Activated naive CD4-positive, alpha-beta T cell treated with anti-CD3 and anti-CD28 coated beads, Interleukin-2, amount 50 U/mL, for 24 hours (primary cell): ENCODE measurements around the gene NCKIPSD.
A peak's percentile ranks its signal among the peaks of the same experiment; 100 is the strongest.

ENCODE experiments used
- H3K27ac Mint-ChIP-seq: one replicate; pipeline ENCODE4 v1.8.0; 2021; ENCODE audit warnings: mild to moderate bottlenecking, mixed read lengths
- H3K27me3 Mint-ChIP-seq: one replicate; pipeline ENCODE4 v1.8.0; 2021; ENCODE audit warnings: mixed read lengths
- H3K36me3 Mint-ChIP-seq: one replicate; pipeline ENCODE4 v1.8.0; 2021; ENCODE audit warnings: mixed read lengths
- H3K4me1 Mint-ChIP-seq: one replicate; pipeline ENCODE4 v1.8.0; 2021; ENCODE audit warnings: mixed read lengths
- H3K4me3 Mint-ChIP-seq: one replicate; pipeline ENCODE4 v1.8.0; 2021; ENCODE audit warnings: mild to moderate bottlenecking, mixed read lengths
- H3K9me3 Mint-ChIP-seq: one replicate; pipeline ENCODE4 v1.8.0; 2021; ENCODE audit warnings: mixed read lengths

The NCKIPSD gene

DNA sequence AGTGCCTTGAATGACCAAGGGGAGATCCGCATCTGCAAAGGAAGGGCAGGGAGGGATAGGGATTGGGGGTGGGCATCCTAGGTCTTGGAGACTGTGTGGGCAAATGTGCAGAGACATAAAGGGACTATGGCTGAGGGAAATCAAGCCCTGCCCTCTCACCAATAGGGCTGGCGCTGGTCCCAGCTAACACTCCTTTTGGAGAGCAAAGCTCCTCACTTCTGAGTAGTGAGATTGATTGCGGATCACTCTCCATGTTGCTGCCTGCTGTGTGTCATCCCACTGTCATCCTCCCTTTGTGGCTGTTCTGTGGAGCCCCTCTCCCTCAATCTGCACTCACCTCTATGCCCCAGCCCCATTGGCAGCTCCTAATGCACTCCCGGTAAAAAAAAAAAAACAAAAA lies 20.8 kb downstream of the NCKIPSD start:
- H3K27me3 Mint-ChIP-seq, result peaks cover 9% of the 10 kb centered on the region
- peaks cover 9% of the 10 kb centered on the region for H3K4me1 Mint-ChIP-seq
- no peaks in the 10 kb centered on the region for H3K9me3 Mint-ChIP-seq
- no peak overlapping the region for H3K27ac Mint-ChIP-seq
- H3K36me3 Mint-ChIP-seq, result no peaks in the 10 kb centered on the region
- H3K4me3 Mint-ChIP-seq, result peak overlapping the region; percentile 33

DNA sequence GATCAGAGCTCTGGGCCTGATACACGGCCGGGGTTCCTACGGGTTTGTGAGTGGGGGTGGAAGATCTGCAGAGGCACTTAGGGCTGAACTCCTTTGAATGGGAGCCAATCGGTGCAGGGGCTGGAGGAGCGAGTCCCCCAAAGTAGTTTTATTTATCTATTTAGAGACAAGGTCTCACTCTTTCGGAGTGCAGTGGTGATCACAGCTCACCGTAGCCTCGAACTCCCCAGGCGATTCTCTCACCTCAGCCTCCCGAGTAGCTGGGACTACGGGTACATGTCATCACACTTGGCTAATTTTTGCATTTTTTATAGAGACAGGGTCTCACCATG lies 21.4 kb downstream of the NCKIPSD start:
- H3K27ac Mint-ChIP-seq, result no peak overlapping the region
- H3K27me3 Mint-ChIP-seq, result peaks cover 10% of the 10 kb centered on the region
- peak overlapping the region; percentile 63 for H3K4me3 Mint-ChIP-seq

DNA sequence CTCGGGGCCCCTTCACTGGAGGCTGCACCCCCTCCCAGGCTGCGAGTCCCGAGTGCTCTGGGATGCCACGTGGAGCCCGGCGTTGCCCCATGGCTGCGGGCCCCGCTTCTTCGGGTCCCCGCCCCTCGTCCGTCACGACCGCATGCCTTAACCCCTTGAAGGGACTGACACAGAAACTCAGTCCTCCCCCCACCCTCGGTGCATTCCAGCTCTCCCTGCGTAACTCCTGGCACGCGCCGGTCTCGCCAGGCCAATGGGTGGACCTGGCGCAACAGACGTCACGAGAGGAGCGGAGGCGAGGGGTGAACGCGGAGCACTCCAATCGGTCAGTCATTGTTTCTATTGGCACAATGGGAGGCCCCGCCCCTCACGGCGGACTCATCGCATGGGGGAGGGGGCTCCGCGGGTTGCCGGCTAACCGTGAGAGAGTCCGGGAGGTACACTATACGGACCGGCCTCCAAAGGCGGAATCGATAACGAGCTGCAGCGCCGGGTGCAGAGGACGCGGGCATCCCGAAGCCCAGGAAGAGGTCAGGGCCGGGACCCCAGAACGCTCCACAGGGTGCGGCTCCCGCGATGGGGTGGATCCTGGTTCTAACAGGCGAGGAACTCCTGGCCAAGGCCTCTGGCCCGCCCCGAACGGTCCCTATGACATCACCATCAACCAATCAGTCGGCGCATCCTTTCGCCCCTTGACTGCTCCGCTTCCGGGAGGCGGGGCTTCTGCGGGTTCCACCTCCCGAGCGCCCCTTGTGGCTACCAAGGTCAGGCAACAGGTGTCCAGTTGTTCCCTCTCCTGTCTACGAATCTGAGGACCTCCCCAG lies 22.0 kb downstream of the NCKIPSD start:
- peaks cover 10% of the 10 kb centered on the region for H3K27me3 Mint-ChIP-seq
- peak overlapping the region; percentile 63 for H3K4me3 Mint-ChIP-seq
- H3K9me3 Mint-ChIP-seq, result no peaks in the 10 kb centered on the region
- no peak overlapping the region for H3K27ac Mint-ChIP-seq
- peaks cover 9% of the 10 kb centered on the region for H3K4me1 Mint-ChIP-seq
- H3K36me3 Mint-ChIP-seq, result no peaks in the 10 kb centered on the region

More for the DNA sequence above, 21.4 kb downstream of the NCKIPSD start:
- peaks cover 9% of the 10 kb centered on the region for H3K4me1 Mint-ChIP-seq
- H3K36me3 Mint-ChIP-seq, result no peaks in the 10 kb centered on the region
- H3K9me3 Mint-ChIP-seq, result no peaks in the 10 kb centered on the region

DNA sequence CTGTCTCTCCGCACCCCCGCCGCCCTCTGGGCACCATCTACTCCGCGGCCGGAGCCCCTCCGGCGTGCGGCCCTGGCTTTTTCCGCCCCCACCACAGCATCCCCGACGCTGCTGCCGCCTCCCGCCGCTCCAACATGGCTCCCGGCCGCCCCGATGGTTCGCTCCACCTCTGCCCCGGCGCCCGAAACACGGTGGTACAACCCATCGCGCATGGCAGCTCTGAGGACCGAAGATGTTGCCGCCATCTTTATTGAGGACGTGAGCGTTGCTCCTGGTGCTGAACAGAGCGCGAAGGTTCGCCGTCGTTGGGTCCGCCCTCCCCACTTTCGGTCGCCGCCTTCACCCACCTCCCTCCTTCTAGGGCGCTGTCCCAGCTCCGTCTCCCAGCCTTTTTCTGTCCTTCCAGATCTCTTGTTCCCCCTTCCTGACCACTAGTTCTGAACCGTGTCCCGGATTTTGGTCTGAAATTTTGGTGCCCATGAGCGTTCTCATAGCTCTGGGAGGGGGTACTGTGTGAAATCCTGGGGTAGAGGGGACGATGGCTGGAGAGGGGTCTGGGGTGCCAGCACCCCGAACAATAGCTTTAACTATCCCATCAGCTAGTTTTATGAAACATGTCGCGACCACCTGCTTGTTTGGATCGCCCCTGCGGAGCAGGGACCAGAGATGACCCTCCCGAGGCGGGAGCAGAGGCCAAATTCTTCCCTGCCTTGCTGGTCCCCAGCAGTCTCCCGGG lies 22.8 kb downstream of the NCKIPSD start, which contains the start of gene CELSR3:
Gene CELSR3 (minus strand): TSS at position 134 of the 736 bp plus-strand sequence. CDS start 252 bp downstream, outside the sequence.
- Mint-ChIP-seq H3K36me3 (no peaks in the 10 kb centered on the region), H3K27me3 (peaks cover 10% of the 10 kb centered on the region), H3K4me3 (peak within 1 kb of the TSS; percentile 63), H3K9me3 (no peaks in the 10 kb centered on the region), H3K4me1 (peaks cover 9% of the 10 kb centered on the region), H3K27ac (no peak within 1 kb of the TSS)

DNA sequence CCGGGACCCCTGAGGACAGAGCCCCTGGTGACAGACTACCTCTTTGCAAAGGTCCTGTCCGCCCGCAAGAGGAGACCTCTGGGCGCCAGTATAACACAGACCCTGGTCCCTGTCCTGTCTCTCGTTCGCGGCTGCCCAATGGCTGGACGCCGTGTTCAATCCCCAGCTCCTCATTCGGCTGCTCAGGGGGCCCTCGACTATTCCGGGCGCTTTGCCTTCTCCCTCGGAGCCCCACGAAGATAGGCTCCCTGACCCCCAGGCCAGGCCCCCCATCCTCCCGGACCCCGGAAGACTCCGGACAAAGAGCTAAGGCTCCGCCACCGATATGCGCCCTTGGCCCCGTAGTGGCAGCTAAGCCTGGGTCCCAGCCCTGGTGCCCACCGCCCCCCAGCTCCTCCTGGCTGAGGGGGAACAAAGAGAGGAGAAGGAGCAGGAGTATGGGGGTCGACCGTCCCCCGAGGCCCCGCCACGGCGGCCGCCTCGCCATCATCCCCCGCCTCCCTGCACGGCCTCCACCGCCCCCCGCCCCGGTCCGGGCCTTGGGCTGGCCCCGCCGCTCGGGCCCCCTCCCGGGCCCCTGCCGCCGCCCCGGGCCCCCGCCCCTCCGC lies 23.5 kb downstream of the NCKIPSD start:
- H3K4me1 Mint-ChIP-seq, result peaks cover 9% of the 10 kb centered on the region
- H3K4me3 Mint-ChIP-seq, result no peak overlapping the region
- H3K27me3 Mint-ChIP-seq, result peaks cover 10% of the 10 kb centered on the region
- H3K9me3 Mint-ChIP-seq, result no peaks in the 10 kb centered on the region
- H3K36me3 Mint-ChIP-seq, result no peaks in the 10 kb centered on the region
- no peak overlapping the region for H3K27ac Mint-ChIP-seq

DNA sequence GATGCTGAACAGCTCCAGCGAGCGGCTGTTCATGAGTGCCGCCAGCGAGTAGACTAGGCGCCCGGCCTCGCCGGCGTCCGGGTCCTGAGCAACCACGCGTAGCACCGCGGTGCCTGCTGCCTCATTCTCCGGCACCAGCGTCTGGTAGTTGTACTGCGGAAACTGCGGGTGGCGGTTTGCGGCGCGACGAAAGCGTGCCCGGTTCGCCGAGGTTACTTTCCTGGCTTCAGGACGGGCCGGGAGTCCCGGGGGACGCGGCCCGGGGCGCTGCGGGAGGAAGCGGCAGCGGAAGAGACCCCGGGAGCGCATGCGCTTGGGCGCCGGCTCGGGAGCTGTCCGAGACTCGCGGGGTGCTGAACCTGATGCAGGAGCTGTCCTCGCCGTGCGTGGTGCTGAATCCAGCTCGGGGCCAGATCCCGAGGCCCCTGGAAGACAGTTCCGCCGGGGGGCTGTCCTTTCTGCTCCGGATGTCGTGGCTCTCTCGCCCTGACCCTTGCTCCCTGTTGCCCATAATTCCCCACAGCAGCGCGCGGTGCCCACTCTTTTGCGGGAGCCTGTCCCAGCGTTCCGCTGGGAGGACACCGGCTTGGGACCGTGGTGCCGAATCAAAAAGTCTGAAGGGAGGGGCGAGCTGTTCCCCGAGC lies 24.1 kb downstream of the NCKIPSD start:
- H3K4me3 Mint-ChIP-seq, result peak overlapping the region; percentile 19
- H3K4me1 Mint-ChIP-seq, result peaks cover 9% of the 10 kb centered on the region
- no peak overlapping the region for H3K27ac Mint-ChIP-seq
- H3K27me3 Mint-ChIP-seq, result peaks cover 10% of the 10 kb centered on the region
- H3K36me3 Mint-ChIP-seq, result no peaks in the 10 kb centered on the region
- H3K9me3 Mint-ChIP-seq, result no peaks in the 10 kb centered on the region

DNA sequence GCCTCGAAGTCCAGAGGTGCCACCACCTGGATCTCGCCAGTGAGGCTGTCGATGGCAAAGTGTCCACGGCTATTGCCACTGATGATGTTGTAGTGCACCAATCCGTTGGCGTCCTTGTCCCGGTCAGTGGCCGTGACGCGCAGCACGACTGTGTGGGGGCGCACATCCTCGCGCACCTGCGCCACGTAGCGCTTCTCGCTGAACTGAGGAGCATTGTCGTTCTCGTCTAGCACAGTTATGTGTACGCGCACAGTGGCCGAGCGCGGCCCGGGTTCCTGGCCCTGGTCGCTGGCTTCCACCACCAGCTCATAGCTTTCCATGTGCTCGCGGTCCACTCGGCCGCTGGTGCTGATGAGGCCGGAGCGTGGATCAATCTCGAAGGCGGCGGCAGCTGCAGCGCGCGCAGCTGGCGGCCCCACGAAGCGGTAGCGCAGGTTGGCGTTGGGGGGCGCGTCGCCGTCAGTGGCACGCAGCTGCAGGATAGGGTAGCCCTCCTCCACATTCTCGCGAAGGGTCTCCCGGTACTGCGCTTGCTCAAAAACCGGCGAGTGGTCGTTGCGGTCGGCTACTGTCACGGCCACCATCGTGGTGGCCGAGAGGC lies 24.8 kb downstream of the NCKIPSD start:
- no peak overlapping the region for H3K27ac Mint-ChIP-seq
- H3K4me1 Mint-ChIP-seq, result peaks cover 9% of the 10 kb centered on the region
- no peaks in the 10 kb centered on the region for H3K9me3 Mint-ChIP-seq
- peaks cover 10% of the 10 kb centered on the region for H3K27me3 Mint-ChIP-seq
- H3K4me3 Mint-ChIP-seq, result no peak overlapping the region
- no peaks in the 10 kb centered on the region for H3K36me3 Mint-ChIP-seq

DNA sequence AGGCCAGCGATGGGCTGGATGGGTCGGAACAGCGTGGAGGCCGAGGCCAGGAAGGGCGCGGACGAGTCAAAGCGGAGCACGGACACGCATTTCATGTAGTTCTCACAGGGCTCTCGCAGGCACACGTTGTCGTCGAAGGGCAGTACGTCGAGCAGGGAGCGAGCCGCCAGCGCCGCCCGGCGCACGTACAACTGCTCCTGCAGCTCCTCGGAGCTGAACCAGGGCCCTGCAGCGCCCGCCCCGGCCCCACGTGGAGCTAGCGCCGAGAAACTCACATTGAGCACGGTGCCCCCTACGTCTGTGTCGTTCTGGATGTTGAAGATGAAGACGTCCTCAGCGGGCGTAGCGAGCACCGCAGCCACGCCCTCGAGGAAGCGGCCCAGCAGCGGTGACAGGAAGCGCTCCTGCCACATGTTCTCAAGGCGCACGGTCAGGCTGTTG lies 28.9 kb downstream of the NCKIPSD start:
- no peaks in the 10 kb centered on the region for H3K9me3 Mint-ChIP-seq
- peaks cover 6% of the 10 kb centered on the region for H3K4me1 Mint-ChIP-seq
- no peaks in the 10 kb centered on the region for H3K36me3 Mint-ChIP-seq
- peak overlapping the region; percentile 78 for H3K4me3 Mint-ChIP-seq
- H3K27ac Mint-ChIP-seq, result peak overlapping the region; percentile 77
- peaks cover 3% of the 10 kb centered on the region for H3K27me3 Mint-ChIP-seq

DNA sequence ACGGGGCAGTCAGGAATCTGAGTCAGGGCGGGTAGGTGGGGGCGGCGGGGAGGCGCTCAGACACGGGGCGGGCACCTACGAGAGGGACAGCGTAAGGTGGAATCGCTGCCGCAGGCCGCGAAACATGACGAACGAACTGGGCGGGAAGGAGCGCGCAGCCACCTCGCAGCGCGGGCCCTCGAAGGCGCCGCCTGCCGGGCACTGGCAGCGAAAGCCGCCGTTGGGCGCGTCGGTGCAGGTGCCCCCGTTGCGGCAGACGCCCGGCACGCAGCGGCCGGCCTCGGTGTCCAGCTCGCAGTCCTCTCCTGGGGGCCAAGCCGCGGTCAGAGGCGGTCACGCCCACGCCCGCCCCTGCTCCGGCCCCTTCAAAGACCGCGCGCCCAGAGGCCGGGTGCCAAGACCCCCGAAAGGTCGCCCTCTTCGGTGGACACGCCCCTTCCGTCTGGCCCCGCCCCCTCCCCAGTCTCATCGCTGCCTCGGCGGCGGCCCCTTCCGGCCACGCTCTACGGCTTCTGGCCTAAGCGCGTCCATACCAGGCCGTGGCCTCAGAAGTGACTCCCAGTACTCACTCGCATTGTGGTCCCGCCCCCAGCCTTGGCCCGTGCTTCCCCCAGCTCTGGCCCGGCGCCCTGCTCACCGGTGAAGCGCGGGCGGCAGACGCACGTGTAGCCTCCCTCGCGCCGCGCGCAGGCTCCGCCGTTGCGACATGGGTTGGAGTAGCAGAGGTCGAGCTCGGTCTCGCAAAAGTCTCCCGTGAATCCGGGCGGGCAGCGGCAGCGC lies 29.5 kb downstream of the NCKIPSD start:
- H3K4me3 Mint-ChIP-seq, result peak overlapping the region; percentile 78
- H3K9me3 Mint-ChIP-seq, result no peaks in the 10 kb centered on the region
- peaks cover 3% of the 10 kb centered on the region for H3K27me3 Mint-ChIP-seq
- H3K27ac Mint-ChIP-seq, result peak overlapping the region; percentile 77
- no peaks in the 10 kb centered on the region for H3K36me3 Mint-ChIP-seq
- H3K4me1 Mint-ChIP-seq, result peaks cover 6% of the 10 kb centered on the region

DNA sequence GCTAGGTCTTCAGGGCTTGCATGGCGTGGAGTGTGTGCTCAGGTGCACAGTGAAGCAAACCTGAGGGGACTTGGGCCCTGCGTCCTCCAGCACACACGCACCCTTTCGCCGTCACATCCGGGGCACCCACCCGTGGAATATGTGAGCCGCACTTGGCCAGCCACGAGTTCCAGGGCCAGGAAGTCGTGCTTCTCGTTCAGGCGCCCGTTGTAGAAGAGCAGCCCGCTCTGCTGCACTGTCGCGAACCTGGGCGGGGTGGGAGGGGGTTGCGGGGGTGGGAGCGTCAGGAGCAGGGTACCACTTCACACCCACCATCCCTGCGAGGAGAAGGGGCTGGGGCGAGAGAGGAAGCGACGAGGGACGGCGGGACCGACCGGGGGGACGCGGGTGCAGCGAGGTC lies 30.1 kb downstream of the NCKIPSD start:
- Mint-ChIP-seq H3K27me3 (peaks cover 3% of the 10 kb centered on the region), H3K4me3 (peak overlapping the region; percentile 75), H3K27ac (peak overlapping the region; percentile 76), H3K9me3 (no peaks in the 10 kb centered on the region), H3K4me1 (peaks cover 6% of the 10 kb centered on the region), H3K36me3 (no peaks in the 10 kb centered on the region)

DNA sequence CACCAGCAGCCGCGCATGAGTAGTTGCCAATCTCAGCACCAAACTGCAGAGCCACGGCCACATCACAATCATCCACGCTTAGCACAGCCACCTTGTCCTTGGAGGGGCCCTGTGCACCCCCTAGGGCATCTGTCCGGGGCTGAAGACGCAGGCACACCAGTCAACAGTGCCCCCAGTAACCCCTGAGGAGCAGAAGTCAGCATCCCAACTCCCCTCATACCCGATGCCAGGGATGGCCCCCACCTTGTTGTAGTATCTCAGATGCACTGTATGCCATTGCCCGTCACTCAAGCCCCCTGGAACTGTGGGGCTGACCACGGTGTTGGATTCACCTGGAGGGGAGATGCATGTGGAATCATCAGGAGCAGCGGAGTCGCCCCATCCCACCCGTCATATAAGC lies 30.7 kb downstream of the NCKIPSD start:
- H3K36me3 Mint-ChIP-seq, result no peaks in the 10 kb centered on the region
- H3K27ac Mint-ChIP-seq, result peak overlapping the region; percentile 76
- H3K9me3 Mint-ChIP-seq, result no peaks in the 10 kb centered on the region
- H3K27me3 Mint-ChIP-seq, result peaks cover 1% of the 10 kb centered on the region
- peak overlapping the region; percentile 75 for H3K4me3 Mint-ChIP-seq
- peaks cover 6% of the 10 kb centered on the region for H3K4me1 Mint-ChIP-seq

DNA sequence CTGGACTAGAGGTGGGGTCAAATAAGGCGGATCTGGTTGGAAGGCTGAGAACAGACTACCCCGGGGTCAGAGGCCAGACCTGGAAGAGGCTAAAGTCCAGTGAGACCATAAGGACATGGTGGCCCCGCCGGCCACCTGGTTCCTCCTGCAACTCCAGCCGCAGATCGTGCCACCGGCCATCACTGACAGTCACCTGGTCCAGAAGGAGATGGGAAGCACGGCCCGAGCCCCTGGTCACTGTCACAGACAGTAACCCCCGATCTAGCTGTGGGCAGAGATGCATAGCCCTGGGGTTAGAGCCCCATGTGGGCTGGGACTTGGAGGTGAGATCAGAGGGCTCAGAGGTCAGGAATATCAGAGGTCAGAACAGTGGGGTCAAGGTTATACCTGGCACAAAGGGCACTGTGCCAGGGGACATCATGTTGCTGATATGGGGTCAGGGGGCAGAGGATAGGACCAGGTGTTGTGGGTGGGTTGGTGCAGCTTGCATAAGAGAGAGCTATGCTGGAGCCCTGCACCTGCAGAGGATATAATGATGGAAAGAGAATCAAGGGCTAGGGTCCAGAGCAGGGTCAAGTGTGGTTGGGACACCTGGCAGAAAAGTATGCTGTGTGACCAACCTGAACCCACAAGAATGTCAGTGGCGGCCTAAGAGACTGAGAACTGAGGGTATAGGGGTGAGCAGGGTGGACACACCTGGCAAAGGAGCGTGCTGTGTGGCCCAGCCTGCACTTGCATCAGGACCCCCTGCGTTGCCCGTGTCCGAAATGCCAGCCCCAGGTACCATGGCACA lies 32.6 kb downstream of the NCKIPSD start:
- Mint-ChIP-seq H3K27me3 (no peaks in the 10 kb centered on the region), H3K9me3 (no peaks in the 10 kb centered on the region), H3K36me3 (no peaks in the 10 kb centered on the region), H3K4me1 (peaks cover 6% of the 10 kb centered on the region), H3K4me3 (no peak overlapping the region), H3K27ac (no peak overlapping the region)

DNA sequence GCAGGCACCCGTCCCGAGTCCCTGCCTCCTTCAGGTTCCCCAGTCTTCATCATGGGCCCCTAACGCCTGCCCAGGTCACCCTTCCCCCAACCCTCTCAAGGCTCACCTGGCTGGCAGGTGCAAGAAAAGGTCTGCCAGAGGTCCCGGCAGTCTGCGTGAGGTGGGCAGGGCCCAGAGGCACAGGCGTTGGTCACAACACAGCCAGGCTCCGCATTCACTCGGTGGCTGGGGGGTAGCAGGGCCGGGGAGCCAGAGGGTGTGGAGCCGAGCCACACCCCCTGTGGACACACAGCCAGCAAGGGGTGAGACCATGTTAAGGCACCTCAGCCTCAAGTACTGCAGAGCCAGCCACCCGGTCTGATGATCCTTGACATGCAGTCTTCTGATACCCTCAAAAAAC lies 33.9 kb downstream of the NCKIPSD start:
- Mint-ChIP-seq H3K4me1 (peaks cover 6% of the 10 kb centered on the region), H3K4me3 (no peak overlapping the region), H3K36me3 (no peaks in the 10 kb centered on the region), H3K27ac (no peak overlapping the region), H3K9me3 (no peaks in the 10 kb centered on the region), H3K27me3 (no peaks in the 10 kb centered on the region)

DNA sequence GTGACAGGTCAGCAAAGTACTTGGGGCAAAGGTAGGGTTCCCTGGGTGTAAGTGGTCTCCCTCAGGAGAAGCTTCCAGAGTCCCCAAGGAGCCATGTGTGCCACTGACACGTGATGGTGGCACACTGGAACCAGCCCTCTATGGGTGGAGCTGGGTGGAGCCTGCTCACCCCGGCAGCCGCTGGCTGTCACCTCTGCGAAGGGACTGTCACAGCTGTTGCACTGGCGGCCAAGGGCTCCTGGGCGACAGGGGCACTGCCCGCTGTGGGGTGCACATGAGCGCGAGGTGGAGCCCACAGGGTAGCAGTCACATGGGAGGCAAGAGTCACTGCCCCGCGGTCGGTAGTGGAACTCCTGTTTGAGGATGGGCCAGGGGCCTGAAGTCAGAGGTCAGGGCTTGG lies 35.0 kb downstream of the NCKIPSD start:
- H3K9me3 Mint-ChIP-seq, result no peaks in the 10 kb centered on the region

More for the DNA sequence above, 35.0 kb downstream of the NCKIPSD start:
- H3K27me3 Mint-ChIP-seq, result no peaks in the 10 kb centered on the region
- H3K36me3 Mint-ChIP-seq, result no peaks in the 10 kb centered on the region
- H3K4me3 Mint-ChIP-seq, result no peak overlapping the region
- no peak overlapping the region for H3K27ac Mint-ChIP-seq
- peaks cover 6% of the 10 kb centered on the region for H3K4me1 Mint-ChIP-seq
